ENCODE data around the gene MEF2A.

The MEF2A gene

DNA sequence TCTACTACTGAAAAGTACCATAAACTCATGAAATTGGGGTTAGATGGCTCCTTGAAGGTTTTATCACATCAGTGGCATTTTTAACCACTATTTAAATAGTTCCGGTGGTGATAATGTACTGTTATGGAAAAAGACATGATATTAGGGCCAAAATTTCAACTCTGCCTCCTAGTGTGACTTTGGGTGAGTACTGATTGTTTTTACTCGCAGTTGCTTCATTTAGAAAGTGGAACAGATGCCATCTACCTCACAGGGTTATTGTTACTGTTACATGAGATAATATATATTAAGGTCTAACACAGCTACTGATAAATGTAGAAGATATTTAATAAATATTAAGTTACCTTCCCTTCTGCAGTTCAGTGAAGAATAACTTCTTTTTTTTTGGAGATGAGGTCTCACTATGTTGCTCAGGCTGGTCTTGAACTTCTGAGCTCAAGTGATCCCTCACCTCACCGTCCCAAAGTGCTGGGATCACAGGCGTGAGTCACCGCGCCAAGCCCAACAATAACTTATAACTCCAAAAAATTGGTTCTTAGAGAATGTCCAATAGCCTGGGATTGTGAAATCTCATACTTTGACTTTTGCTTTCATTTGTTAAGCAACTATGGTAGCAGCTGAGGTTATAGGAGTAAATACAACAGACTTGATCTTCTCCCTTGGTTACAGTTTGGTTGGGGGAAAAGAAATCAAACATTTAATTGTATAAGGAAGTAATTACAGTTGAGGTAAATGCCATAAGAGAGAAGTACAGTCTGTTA lies 48.3 kb downstream of the MEF2A start:
- no peaks in the 10 kb centered on the region for H3K27me3 Mint-ChIP-seq (ENCODE audit: low read depth, poor library complexity)
- DNase-seq, result no peak
- H3K4me1 Mint-ChIP-seq, result peaks cover 22% of the 10 kb centered on the region
- H3K9me3 Mint-ChIP-seq, result no peaks in the 10 kb centered on the region
- peaks cover 19% of the 10 kb centered on the region for H3K36me3 Mint-ChIP-seq (ENCODE audit: low read depth)
- H3K4me3 Mint-ChIP-seq, result no peak overlapping the region
- peak overlapping the region; percentile 88 for H3K27ac Mint-ChIP-seq
- TF ChIP-seq, protein P1, sequence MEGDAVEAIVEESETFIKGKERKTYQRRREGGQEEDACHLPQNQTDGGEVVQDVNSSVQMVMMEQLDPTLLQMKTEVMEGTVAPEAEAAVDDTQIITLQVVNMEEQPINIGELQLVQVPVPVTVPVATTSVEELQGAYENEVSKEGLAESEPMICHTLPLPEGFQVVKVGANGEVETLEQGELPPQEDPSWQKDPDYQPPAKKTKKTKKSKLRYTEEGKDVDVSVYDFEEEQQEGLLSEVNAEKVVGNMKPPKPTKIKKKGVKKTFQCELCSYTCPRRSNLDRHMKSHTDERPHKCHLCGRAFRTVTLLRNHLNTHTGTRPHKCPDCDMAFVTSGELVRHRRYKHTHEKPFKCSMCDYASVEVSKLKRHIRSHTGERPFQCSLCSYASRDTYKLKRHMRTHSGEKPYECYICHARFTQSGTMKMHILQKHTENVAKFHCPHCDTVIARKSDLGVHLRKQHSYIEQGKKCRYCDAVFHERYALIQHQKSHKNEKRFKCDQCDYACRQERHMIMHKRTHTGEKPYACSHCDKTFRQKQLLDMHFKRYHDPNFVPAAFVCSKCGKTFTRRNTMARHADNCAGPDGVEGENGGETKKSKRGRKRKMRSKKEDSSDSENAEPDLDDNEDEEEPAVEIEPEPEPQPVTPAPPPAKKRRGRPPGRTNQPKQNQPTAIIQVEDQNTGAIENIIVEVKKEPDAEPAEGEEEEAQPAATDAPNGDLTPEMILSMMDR (IDR thresholded peaks at IDR 0.05), result no peak

GRCh38 chr15:99614749-99615288 lies 49.0 kb downstream of the MEF2A start:
- peaks cover 24% of the 10 kb centered on the region for H3K4me1 Mint-ChIP-seq
- no peak for DNase-seq
- no peaks in the 10 kb centered on the region for H3K9me3 Mint-ChIP-seq
- H3K36me3 Mint-ChIP-seq (ENCODE audit: low read depth), result peaks cover 17% of the 10 kb centered on the region
- TF ChIP-seq, protein P1 (IDR thresholded peaks at IDR 0.05), result no peak
- no peak overlapping the region for H3K4me3 Mint-ChIP-seq
- peak overlapping the region; percentile 88 for H3K27ac Mint-ChIP-seq
- no peaks in the 10 kb centered on the region for H3K27me3 Mint-ChIP-seq (ENCODE audit: low read depth, poor library complexity)

DNA sequence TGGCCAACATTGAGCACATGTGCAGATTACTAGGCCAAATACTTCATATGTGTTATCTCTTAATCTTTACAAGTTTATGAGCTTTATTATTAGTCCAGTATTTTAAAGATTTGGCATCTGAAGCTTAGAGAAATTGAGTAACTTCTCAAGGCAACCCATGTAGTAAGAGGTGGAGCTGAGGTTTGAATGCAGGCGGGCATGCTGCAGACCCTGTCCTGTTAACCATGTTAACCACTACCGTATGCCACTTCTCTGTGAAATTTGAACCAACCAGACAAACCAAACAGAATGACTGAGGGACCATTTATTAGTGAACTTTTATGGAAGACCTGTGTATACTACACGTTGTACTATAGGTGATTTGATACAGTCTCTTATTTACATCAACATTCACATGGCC lies 49.7 kb downstream of the MEF2A start:
- Mint-ChIP-seq H3K4me1 (peaks cover 24% of the 10 kb centered on the region), H3K27me3 (ENCODE audit: low read depth, poor library complexity) (no peaks in the 10 kb centered on the region), H3K4me3 (no peak overlapping the region), H3K9me3 (no peaks in the 10 kb centered on the region), H3K36me3 (ENCODE audit: low read depth) (peaks cover 17% of the 10 kb centered on the region), H3K27ac (peak overlapping the region; percentile 38)
- DNase-seq, result no peak
- TF ChIP-seq, protein P1 (IDR thresholded peaks at IDR 0.05), result no peak

- H3K4me1 Mint-ChIP-seq, result peaks cover 24% of the 10 kb centered on the region
- H3K27me3 Mint-ChIP-seq (ENCODE audit: low read depth, poor library complexity), result no peaks in the 10 kb centered on the region
- peaks cover 14% of the 10 kb centered on the region for H3K36me3 Mint-ChIP-seq (ENCODE audit: low read depth)
- H3K27ac Mint-ChIP-seq, result no peak overlapping the region
- no peak for DNase-seq
- TF ChIP-seq, protein P1 (IDR thresholded peaks at IDR 0.05), result no peak
- H3K9me3 Mint-ChIP-seq, result no peaks in the 10 kb centered on the region
- H3K4me3 Mint-ChIP-seq, result no peak overlapping the region
These were observed 50.3 kb downstream of the MEF2A start for GRCh38 chr15:99616129-99616528.

GRCh38 chr15:99616773-99617342 lies 51.1 kb downstream of the MEF2A start:
- H3K4me3 Mint-ChIP-seq, result no peak overlapping the region

More at GRCh38 chr15:99616773-99617342, 51.1 kb downstream of the MEF2A start:
- Mint-ChIP-seq H3K27ac (no peak overlapping the region), H3K36me3 (ENCODE audit: low read depth) (peaks cover 13% of the 10 kb centered on the region), H3K9me3 (no peaks in the 10 kb centered on the region), H3K4me1 (peaks cover 24% of the 10 kb centered on the region), H3K27me3 (ENCODE audit: low read depth, poor library complexity) (no peaks in the 10 kb centered on the region)
- DNase-seq, result no peak
- TF ChIP-seq, protein P1 (IDR thresholded peaks at IDR 0.05), result no peak

Measured in nephron progenitor cell (in vitro differentiated cells).